Endodermal cell (in vitro differentiated cells): ENCODE data around the gene FAM13C. TPM values are rescaled to one million over a fixed set of nuclear protein-coding genes. Genes with fewer than 3 reads are reported as not detected.

Experiments used
- DNase-seq: peaks from one replicate; pipeline ENCODE4 v3.0.0-alpha.2; 2017
- H3K27ac ChIP-seq: 2 replicates; pipeline ENCODE4 v1.5.1; 2013; ENCODE audit warnings: mild to moderate bottlenecking, low read depth, low read length, moderate library complexity
- H3K27me3 ChIP-seq: 2 replicates; pipeline ENCODE4 v1.6.1; 2013; ENCODE audit warnings: mild to moderate bottlenecking, low read length, moderate library complexity; ENCODE audit not compliant: insufficient read depth, control insufficient read depth, poor library complexity, severe bottlenecking
- H3K36me3 ChIP-seq: 2 replicates; pipeline ENCODE4 v1.7.0; 2013; ENCODE audit warnings: mild to moderate bottlenecking, low read length, moderate library complexity; ENCODE audit not compliant: control insufficient read depth, insufficient read depth
- H3K4me1 ChIP-seq: one replicate; pipeline ENCODE4 v1.7.0; 2013; ENCODE audit warnings: low read length; ENCODE audit not compliant: control insufficient read depth, insufficient read depth
- H3K4me3 ChIP-seq: 2 replicates; pipeline ENCODE4 v1.5.1; 2013; ENCODE audit warnings: mild to moderate bottlenecking, low read length, moderate library complexity
- H3K9ac ChIP-seq: 2 replicates; pipeline ENCODE4 v1.6.1; 2013; ENCODE audit warnings: mild to moderate bottlenecking, low read length, moderate library complexity; ENCODE audit not compliant: poor library complexity, severe bottlenecking; ENCODE audit errors: extremely low read depth
- H3K9me3 ChIP-seq: 2 replicates; pipeline ENCODE4 v1.6.1; 2013; ENCODE audit warnings: mild to moderate bottlenecking, low read length, moderate library complexity; ENCODE audit not compliant: control insufficient read depth
- H3K27ac Mint-ChIP-seq: 2 replicates; pipeline ENCODE4 v1.8.0; 2020; ENCODE audit warnings: mixed read lengths
- H3K27me3 Mint-ChIP-seq: 2 replicates; pipeline ENCODE4 v1.8.0; 2021; ENCODE audit warnings: mild to moderate bottlenecking, mixed read lengths; ENCODE audit not compliant: insufficient read depth
- H3K36me3 Mint-ChIP-seq: 2 replicates; pipeline ENCODE4 v1.8.0; 2020; ENCODE audit warnings: low read depth, mixed read lengths
- H3K4me1 Mint-ChIP-seq: 2 replicates; pipeline ENCODE4 v1.8.0; 2020; ENCODE audit warnings: mixed read lengths
- H3K4me3 Mint-ChIP-seq: 2 replicates; pipeline ENCODE4 v1.8.0; 2020; ENCODE audit warnings: mild to moderate bottlenecking, moderate library complexity, mixed read lengths
- H3K9me3 Mint-ChIP-seq: 2 replicates; pipeline ENCODE4 v1.8.0; 2020; ENCODE audit warnings: mild to moderate bottlenecking, mixed read lengths
- WGBS, 2 experiments: methylation state at CpG; one replicate each; pipeline versions ENCODE4 v1.1.5 to v1.1.7; 2013; ENCODE audit warnings: missing lambda C conversion rate in 2 of 2, mixed read lengths in 1 of 2; ENCODE audit not compliant: insufficient coverage in 1 of 2, insufficient read length in 1 of 2; 5-methylcytosine and 5-hydroxymethylcytosine counted together
- total RNA-seq, 2 donors: library from RNA; stranded (reverse); fragmentation: NEBNext Ultra II Directional in 1 of 2; extraction: Animal tissue kit (Norgen Biotek cat#: 25700) in 1 of 2; gene quantifications; 2 replicates in 1 of 2; 3 replicates in 1 of 2; pipeline ENCODE4 v1.2.1, GENCODE V29; 2021
- TF ChIP-seq, protein P1 (sequence below): fragments of 200-600 bp; sonication (generic); conservative IDR thresholded peaks from 2 replicates; pipeline ENCODE4 v1.5.0; 2021; ENCODE audit warnings: antibody characterized with exemption, mild to moderate bottlenecking

Gene FAM13C
- total RNA-seq, 2 donors from 2014 or later, result 2.5 to 3.7 TPM

GRCh38 chr10:59304521-59305097 lies 57.7 kb downstream of the FAM13C start:
- Mint-ChIP-seq H3K4me1 (peaks cover 13% of the 10 kb centered on the region), H3K27me3 (no peaks in the 10 kb centered on the region), H3K27ac (no peak overlapping the region), H3K4me3 (no peak overlapping the region), H3K9me3 (no peaks in the 10 kb centered on the region), H3K36me3 (no peaks in the 10 kb centered on the region)
- no peak overlapping the region for H3K27ac ChIP-seq
- no peak overlapping the region for H3K4me3 ChIP-seq
- H3K36me3 ChIP-seq, result peaks cover 4% of the 10 kb centered on the region
- H3K9me3 ChIP-seq, result no peaks in the 10 kb centered on the region
- 100% methylated on average over 1 of the region's 2 CpGs; no CpG with 5 or more reads in 1 of the 2 experiments for WGBS, 2 experiments
- no peaks in the 10 kb centered on the region for H3K27me3 ChIP-seq
- TF ChIP-seq, protein P1, sequence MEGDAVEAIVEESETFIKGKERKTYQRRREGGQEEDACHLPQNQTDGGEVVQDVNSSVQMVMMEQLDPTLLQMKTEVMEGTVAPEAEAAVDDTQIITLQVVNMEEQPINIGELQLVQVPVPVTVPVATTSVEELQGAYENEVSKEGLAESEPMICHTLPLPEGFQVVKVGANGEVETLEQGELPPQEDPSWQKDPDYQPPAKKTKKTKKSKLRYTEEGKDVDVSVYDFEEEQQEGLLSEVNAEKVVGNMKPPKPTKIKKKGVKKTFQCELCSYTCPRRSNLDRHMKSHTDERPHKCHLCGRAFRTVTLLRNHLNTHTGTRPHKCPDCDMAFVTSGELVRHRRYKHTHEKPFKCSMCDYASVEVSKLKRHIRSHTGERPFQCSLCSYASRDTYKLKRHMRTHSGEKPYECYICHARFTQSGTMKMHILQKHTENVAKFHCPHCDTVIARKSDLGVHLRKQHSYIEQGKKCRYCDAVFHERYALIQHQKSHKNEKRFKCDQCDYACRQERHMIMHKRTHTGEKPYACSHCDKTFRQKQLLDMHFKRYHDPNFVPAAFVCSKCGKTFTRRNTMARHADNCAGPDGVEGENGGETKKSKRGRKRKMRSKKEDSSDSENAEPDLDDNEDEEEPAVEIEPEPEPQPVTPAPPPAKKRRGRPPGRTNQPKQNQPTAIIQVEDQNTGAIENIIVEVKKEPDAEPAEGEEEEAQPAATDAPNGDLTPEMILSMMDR, result no peak
- no peaks in the 10 kb centered on the region for H3K4me1 ChIP-seq
- H3K9ac ChIP-seq, result no peak overlapping the region
- DNase-seq, result no peak

- H3K27me3 Mint-ChIP-seq, result no peaks in the 10 kb centered on the region
- peak overlapping the region; percentile 3 for H3K27ac Mint-ChIP-seq
- H3K4me3 Mint-ChIP-seq, result no peak overlapping the region
- WGBS, 2 experiments, result 35% methylated on average over 1 of the region's 1 CpG; no CpG with 5 or more reads in 1 of the 2 experiments
- TF ChIP-seq, protein P1, result no peak
- Histone ChIP-seq H3K27ac (no peak overlapping the region), H3K27me3 (no peaks in the 10 kb centered on the region), H3K36me3 (peaks cover 12% of the 10 kb centered on the region), H3K4me3 (no peak overlapping the region), H3K9ac (no peak overlapping the region), H3K9me3 (no peaks in the 10 kb centered on the region), H3K4me1 (no peaks in the 10 kb centered on the region)
- H3K36me3 Mint-ChIP-seq, result no peaks in the 10 kb centered on the region
- H3K9me3 Mint-ChIP-seq, result no peaks in the 10 kb centered on the region
- DNase-seq, result peak; percentile 60
- peaks cover 13% of the 10 kb centered on the region for H3K4me1 Mint-ChIP-seq
Observed at GRCh38 chr10:59303018-59303417, 59.3 kb downstream of the FAM13C start.

- no peaks in the 10 kb centered on the region for H3K4me1 ChIP-seq
- Mint-ChIP-seq H3K4me1 (peaks cover 13% of the 10 kb centered on the region), H3K36me3 (no peaks in the 10 kb centered on the region), H3K9me3 (no peaks in the 10 kb centered on the region), H3K27me3 (no peaks in the 10 kb centered on the region), H3K27ac (no peak overlapping the region), H3K4me3 (no peak overlapping the region)
- H3K27me3 ChIP-seq, result no peaks in the 10 kb centered on the region
- no peak overlapping the region for H3K4me3 ChIP-seq
- TF ChIP-seq, protein P1, result no peak
- H3K9ac ChIP-seq, result no peak overlapping the region
- 96 to 100% methylated on average over 2 to 4 of the region's 4 CpGs for WGBS, 2 experiments
- H3K27ac ChIP-seq, result no peak overlapping the region
- H3K9me3 ChIP-seq, result no peaks in the 10 kb centered on the region
- peaks cover 12% of the 10 kb centered on the region for H3K36me3 ChIP-seq
- no peak for DNase-seq
Observed at GRCh38 chr10:59302381-59302780, 60.0 kb downstream of the FAM13C start.
